Left ventricle myocardium inferior (tissue), 1 donor: ENCODE measurements around the gene C19orf38. TPM values are rescaled to one million over a fixed set of nuclear protein-coding genes. Genes with fewer than 3 reads are reported as not detected.

ENCODE experiments used
- DNase-seq: peaks from one replicate; pipeline ENCODE4 v3.0.0-alpha.2; 2020
- H3K27ac ChIP-seq: fragments of 200-600 bp; replicated peaks from 2 replicates; pipeline ENCODE4 v1.8.0; 2021
- H3K27me3 ChIP-seq: fragments of 200-600 bp; 2 replicates; pipeline ENCODE4 v1.8.0; 2021; ENCODE audit warnings: low read depth
- H3K36me3 ChIP-seq: fragments of 200-600 bp; 2 replicates; pipeline ENCODE4 v1.8.0; 2021
- H3K4me1 ChIP-seq: fragments of 200-600 bp; 2 replicates; pipeline ENCODE4 v1.8.0; 2021
- H3K4me3 ChIP-seq: fragments of 200-600 bp; 2 replicates; pipeline ENCODE4 v1.8.0; 2021; ENCODE audit warnings: mild to moderate bottlenecking, moderate library complexity
- H3K9me3 ChIP-seq: fragments of 200-600 bp; replicated peaks from 2 replicates; pipeline ENCODE4 v1.8.0; 2021
- intact Hi-C: fragments of 100-400 bp; cut with micrococcal nuclease; formaldehyde crosslinking; loops from one replicate; pipeline ENCODE4 v1.11.0; 2022
- total RNA-seq: library from RNA; stranded (reverse); fragmentation: NEBNext Ultra II Directional; extraction: Animal tissue kit (Norgen Biotek cat#: 25700); gene quantifications from one replicate; pipeline ENCODE4 v1.2.1, GENCODE V29; 2021
- TF ChIP-seq, protein P1 (sequence below): fragments of 200-600 bp; IDR thresholded peaks from 2 replicates; pipeline ENCODE4 v1.8.0; 2021; ENCODE audit warnings: antibody characterized with exemption, mild to moderate bottlenecking, borderline replicate concordance
- donor health status: DM: no; HTN: yes; CAD: no; lungs with severe emphysema.

Gene C19orf38
- total RNA-seq, 1 donor from 2014 or later = 0.47 TPM

DNA sequence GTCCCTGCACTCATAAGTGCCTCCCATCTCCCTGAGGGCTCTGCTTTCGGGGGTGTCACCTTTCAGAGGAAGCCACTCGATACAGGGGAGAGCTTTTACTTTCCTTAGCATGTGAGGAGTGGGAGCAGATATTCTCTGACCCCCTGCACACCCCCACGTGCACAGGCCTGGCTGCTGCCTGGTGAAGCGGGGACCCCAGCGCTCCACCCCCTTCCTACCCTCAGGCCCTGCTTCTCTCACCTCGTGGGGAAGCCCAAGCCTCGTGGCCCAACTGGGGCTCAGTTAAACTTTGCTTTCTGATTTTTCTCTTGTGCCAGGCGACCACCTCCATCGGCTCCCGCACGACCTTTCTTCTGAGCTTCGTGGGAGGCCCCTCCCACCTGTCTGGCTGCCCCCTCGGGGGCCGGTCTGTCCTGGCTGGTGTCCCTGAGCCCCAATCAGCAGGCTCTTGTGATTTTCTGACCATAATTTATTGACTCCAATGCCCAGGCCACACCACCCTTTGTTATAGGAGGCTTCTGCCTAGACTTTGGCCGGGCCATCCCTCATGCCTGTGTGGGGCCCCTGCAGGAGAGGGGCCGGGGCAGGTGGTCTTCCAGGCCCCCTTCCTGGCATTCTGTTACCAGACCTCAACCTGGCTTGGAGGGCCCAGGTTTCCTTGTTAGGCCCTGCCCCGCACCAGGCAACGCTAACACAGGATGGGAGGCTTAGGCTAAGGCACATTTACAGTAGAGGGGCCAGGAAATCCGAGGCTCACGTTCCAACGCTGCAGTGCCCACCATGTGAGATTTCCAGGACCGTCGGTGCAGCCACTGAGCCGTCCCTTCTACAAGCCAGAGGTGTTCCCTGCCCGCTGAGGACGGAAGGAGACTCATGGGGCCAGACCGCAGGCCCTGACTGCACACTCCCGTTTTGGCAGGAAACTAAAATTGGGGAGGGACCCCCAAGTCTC is 16.0 kb upstream of the C19orf38 start:
- Histone ChIP-seq H3K36me3 (peaks cover 72% of the 10 kb centered on the region), H3K27me3 (no peaks in the 10 kb centered on the region), H3K4me1 (peaks cover 18% of the 10 kb centered on the region), H3K27ac (no peak overlapping the region), H3K9me3 (peaks cover 7% of the 10 kb centered on the region), H3K4me3 (no peak overlapping the region)
- intact Hi-C loops = no loop called here
- TF ChIP-seq, protein P1, sequence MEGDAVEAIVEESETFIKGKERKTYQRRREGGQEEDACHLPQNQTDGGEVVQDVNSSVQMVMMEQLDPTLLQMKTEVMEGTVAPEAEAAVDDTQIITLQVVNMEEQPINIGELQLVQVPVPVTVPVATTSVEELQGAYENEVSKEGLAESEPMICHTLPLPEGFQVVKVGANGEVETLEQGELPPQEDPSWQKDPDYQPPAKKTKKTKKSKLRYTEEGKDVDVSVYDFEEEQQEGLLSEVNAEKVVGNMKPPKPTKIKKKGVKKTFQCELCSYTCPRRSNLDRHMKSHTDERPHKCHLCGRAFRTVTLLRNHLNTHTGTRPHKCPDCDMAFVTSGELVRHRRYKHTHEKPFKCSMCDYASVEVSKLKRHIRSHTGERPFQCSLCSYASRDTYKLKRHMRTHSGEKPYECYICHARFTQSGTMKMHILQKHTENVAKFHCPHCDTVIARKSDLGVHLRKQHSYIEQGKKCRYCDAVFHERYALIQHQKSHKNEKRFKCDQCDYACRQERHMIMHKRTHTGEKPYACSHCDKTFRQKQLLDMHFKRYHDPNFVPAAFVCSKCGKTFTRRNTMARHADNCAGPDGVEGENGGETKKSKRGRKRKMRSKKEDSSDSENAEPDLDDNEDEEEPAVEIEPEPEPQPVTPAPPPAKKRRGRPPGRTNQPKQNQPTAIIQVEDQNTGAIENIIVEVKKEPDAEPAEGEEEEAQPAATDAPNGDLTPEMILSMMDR = no peak
- no peak for DNase-seq

DNA sequence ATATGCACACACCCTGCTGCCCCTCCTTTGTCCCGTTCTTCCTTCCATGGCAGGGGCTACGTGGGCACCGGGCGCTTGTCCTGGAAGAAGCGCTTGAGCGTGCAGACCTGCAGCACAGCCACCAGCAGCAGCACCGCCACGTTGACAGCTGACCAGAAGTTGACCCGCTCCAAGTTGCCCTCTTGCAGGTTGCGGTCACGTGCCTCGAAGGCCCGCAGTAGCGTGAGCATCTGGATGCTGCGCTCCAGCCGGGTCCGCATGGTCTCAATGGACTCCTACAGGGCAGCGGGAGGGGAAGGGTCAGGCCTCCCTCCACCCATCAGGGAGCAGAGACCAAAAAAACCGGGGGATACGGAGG is 15.3 kb upstream of the C19orf38 start:
- Histone ChIP-seq H3K4me1 (peaks cover 18% of the 10 kb centered on the region), H3K27ac (no peak overlapping the region), H3K4me3 (no peak overlapping the region), H3K9me3 (peaks cover 7% of the 10 kb centered on the region), H3K36me3 (peaks cover 65% of the 10 kb centered on the region), H3K27me3 (no peaks in the 10 kb centered on the region)
- intact Hi-C loops = no loop called here
- TF ChIP-seq, protein P1 = no peak
- DNase-seq = no peak

DNA sequence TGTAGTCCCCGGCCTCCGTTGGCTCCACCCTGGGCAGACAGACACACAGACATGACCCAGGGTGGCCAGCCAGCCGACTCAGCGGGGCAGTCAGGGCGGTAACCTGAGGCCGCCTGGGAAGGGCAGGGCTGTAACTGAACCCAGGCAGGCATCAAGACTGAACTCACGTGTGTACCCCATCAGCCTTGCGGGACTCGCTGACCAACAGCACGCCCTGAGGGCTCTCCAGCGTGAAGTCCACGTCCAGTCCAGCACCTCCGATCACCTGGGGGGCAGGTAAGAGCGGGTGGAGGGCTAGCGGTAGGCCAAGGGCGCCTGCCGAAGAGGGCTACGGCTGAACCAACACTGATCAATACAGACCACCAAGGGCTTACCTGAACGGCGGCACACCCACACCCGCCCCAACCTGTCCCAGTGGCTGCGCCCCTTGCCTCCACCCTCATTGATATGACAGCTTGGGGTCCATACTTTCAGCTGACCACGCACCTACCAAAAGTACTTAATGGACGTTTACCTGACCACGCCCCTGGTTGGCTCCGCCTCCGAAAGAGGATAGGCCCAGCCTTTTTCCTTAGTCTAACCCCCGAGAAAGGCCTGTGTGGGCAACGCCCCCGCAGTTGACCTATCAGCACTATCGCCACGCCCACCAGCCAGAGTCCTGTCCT is 13.0 kb upstream of the C19orf38 start:
- Histone ChIP-seq H3K27ac (peak overlapping the region; percentile 100), H3K4me1 (peaks cover 18% of the 10 kb centered on the region), H3K9me3 (peaks cover 17% of the 10 kb centered on the region), H3K4me3 (peak overlapping the region; percentile 95), H3K36me3 (peaks cover 45% of the 10 kb centered on the region), H3K27me3 (no peaks in the 10 kb centered on the region)
- DNase-seq = no peak
- TF ChIP-seq, protein P1 = no peak
- intact Hi-C loops = no loop called here

DNA sequence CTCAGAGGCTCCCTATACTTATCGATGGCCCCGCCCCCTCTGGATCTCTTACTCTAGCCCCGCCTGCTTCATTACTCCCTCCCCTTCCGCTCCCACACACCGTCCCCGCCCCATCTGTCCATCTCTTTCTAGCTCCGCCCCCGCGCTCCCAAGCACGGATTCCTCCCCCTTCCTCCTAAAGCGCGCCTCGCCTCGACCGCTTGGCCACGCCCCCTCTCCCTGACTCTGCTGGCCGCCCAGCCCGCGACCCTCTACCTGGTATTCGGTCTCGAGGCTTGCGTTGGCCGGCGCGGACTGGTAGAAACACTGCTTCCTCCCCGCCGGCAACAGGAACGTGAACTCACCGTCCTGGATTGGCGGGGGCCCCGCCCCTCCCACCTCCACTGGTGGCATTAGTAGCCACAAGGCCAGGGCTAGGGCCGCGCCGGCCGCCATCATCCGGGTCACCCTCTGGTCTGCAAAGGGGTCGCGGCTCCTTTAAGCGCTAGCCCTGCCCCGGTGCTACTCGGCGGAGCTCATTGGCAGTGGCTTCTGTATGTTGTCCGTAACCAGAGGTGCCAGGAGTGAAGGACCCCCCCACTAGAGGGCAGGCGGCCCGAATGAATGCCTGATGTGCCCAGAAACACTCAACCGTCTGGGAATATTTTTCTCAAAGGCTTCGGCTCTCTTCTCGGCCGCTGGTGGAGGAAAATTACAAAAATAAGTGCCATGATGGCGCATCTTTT is 12.3 kb upstream of the C19orf38 start, which contains the start of gene TMED1:
Gene TMED1 (minus strand): TSS at position 459 of the 725 bp plus-strand sequence. CDS start 21 bp downstream, at position 438.
- Histone ChIP-seq H3K4me3 (peak within 1 kb of the TSS; percentile 95), H3K27ac (peak within 1 kb of the TSS; percentile 100), H3K9me3 (peaks cover 17% of the 10 kb centered on the region), H3K4me1 (peaks cover 18% of the 10 kb centered on the region), H3K36me3 (peaks cover 38% of the 10 kb centered on the region), H3K27me3 (no peaks in the 10 kb centered on the region)
- intact Hi-C loops = no loop called here
- TF ChIP-seq, protein P1 = peak; percentile 43
- peak; percentile 99 for DNase-seq
